Tibial nerve (tissue), 4 donors: ENCODE data around the gene EEA1. TPM values are rescaled to one million over a fixed set of nuclear protein-coding genes. Genes with fewer than 3 reads are reported as not detected.
A peak's percentile ranks its signal among the peaks of the same experiment; 100 is the strongest.

ENCODE experiments used
- DNase-seq, 2 donors: peaks; one replicate each; pipeline ENCODE4 v3.0.0-alpha.2; 2019; ENCODE audit warnings: low spot score in 2 of 2
- H3K27ac ChIP-seq, 4 donors: fragments of 200-600 bp; sonication (generic) in 3 of 4; one replicate each; pipeline ENCODE4 v1.5.1; 2017 to 2019; ENCODE audit warnings: mild to moderate bottlenecking in 1 of 4
- H3K27me3 ChIP-seq, 2 donors: fragments of 200-600 bp; sonication (generic) in 1 of 2; one replicate each; pipeline versions ENCODE4 v1.5.1 to v1.6.0; 2017 to 2019
- H3K36me3 ChIP-seq, 3 donors: fragments of 200-600 bp; sonication (generic); one replicate each; pipeline ENCODE4 v1.5.1; 2018 to 2019
- H3K4me1 ChIP-seq, 4 donors: fragments of 200-600 bp; sonication (generic) in 3 of 4; one replicate each; pipeline ENCODE4 v1.5.1; 2017 to 2019
- H3K4me3 ChIP-seq, 4 donors: fragments of 200-600 bp; sonication (generic) in 3 of 4; one replicate each; pipeline ENCODE4 v1.5.1; 2017 to 2019; ENCODE audit warnings: mild to moderate bottlenecking in 1 of 4, moderate library complexity in 1 of 4
- H3K9me3 ChIP-seq, 4 donors: fragments of 200-600 bp; sonication (generic) in 3 of 4; one replicate each; pipeline ENCODE4 v1.5.1; 2017 to 2019
- EP300 ChIP-seq, 2 donors: sonication (generic); formaldehyde crosslinking; IDR thresholded peaks; one replicate each; pipeline ENCODE4 v1.6.1; 2017; ENCODE audit warnings: antibody characterized with exemption in 2 of 2, mild to moderate bottlenecking in 1 of 2
- POLR2A ChIP-seq, 2 donors: fragments of 450-650 bp; IDR thresholded peaks; one replicate each; pipeline ENCODE4 v1.6.1; 2017; ENCODE audit warnings: antibody characterized with exemption in 2 of 2, mild to moderate bottlenecking in 2 of 2, moderate library complexity in 2 of 2
- WGBS, 2 donors: methylation state at CpG; one replicate each; pipeline ENCODE4 v1.1.5; 2018; 5-methylcytosine and 5-hydroxymethylcytosine counted together
- total RNA-seq, 4 donors: library from RNA; depleted of rRNA; stranded (reverse); fragments of >200 nt; gene quantifications; one replicate each; pipeline ENCODE4 v1.1.0, GENCODE V29; 2016
- TF ChIP-seq, protein P1 (sequence below), 5 experiments: fragments of 200-600 bp in 3 of 5; fragments of 450-650 bp in 2 of 5; sonication (generic) in 3 of 5; IDR thresholded peaks; one replicate each; pipeline ENCODE4 v1.5.1; 2016 to 2019; ENCODE audit warnings: antibody characterized with exemption in 5 of 5, mild to moderate bottlenecking in 3 of 5, moderate library complexity in 2 of 5

EEA1 gene
- total RNA-seq, 4 donors from 2014 or later: 18.4 to 34.8 (median 24.1) TPM

DNA sequence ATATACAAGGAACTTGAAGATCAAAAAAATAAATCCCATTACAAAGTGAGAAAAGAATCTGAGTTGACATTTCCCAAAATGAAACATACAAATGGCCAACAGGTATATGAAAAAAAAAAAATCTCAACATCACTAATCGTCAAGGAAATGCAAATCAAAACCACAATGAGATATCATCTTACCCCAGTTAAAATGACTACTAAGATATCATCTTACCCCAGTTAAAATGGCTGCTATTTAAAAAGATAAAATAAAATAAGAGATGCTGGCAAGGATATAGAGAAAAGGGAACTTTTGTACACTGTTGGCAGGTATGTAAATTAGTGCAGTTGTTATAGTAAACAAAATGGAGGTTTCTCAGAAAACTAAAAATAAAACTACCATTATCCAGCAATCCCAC is 181.9 kb downstream of the EEA1 start:
- Histone ChIP-seq H3K4me1 (peaks cover 0 to 12% (median 5%) of the 10 kb centered on the region in 4 donors), H3K27me3 (no peaks in the 10 kb centered on the region), H3K9me3 (no peaks in the 10 kb centered on the region), H3K4me3 (no peak overlapping the region), H3K36me3 (no peaks in the 10 kb centered on the region), H3K27ac (no peak overlapping the region)
- DNase-seq: no peak
- 70 to 78% methylated on average over 1 of the region's 1 CpG for WGBS, 2 donors
- TF ChIP-seq EP300 (IDR thresholded peaks at IDR 0.05): no peak
- TF ChIP-seq, protein P1, sequence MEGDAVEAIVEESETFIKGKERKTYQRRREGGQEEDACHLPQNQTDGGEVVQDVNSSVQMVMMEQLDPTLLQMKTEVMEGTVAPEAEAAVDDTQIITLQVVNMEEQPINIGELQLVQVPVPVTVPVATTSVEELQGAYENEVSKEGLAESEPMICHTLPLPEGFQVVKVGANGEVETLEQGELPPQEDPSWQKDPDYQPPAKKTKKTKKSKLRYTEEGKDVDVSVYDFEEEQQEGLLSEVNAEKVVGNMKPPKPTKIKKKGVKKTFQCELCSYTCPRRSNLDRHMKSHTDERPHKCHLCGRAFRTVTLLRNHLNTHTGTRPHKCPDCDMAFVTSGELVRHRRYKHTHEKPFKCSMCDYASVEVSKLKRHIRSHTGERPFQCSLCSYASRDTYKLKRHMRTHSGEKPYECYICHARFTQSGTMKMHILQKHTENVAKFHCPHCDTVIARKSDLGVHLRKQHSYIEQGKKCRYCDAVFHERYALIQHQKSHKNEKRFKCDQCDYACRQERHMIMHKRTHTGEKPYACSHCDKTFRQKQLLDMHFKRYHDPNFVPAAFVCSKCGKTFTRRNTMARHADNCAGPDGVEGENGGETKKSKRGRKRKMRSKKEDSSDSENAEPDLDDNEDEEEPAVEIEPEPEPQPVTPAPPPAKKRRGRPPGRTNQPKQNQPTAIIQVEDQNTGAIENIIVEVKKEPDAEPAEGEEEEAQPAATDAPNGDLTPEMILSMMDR (IDR thresholded peaks at IDR 0.05): no peak
- TF ChIP-seq POLR2A (IDR thresholded peaks at IDR 0.05): no peak

DNA sequence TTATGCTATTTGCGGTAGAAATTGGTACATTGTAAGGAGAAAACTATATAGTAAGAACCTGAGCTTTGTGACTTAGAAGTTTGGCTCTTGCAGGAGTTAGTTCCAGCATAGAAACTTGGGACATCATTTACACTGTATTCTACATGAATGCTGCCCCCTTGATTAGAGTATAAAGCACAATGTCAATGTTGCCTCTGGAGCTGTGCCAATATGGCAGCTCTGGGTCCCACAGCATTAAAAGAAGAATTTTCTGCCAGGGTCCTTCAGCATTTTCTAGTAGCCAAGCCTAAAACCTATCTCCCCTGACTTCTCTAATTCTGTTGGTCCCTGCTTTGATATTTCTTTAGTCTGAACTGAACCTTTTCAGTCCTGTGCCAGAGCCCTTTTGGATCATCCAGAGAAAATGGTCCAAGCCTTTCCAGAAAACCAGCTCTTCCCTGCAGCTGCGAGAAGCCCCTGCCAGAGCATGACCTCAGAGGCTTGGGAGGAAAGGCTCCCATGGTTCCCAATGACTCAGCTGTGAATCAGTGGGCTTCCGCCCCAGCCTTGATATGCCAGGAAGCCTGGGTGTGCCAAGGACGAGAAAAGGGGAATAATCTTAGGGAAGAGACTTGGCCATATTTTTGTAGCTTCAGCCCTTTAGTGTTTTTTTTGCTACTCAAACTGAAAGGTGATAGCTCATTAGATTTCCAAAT is 183.1 kb downstream of the EEA1 start:
- DNase-seq: peak; percentile 44 to 70
- WGBS, 2 donors: 28 to 39% methylated on average over 4 of the region's 4 CpGs
- peak overlapping the region in 2 of 4 donors; percentile 38 to 81 for H3K27ac ChIP-seq

DNA sequence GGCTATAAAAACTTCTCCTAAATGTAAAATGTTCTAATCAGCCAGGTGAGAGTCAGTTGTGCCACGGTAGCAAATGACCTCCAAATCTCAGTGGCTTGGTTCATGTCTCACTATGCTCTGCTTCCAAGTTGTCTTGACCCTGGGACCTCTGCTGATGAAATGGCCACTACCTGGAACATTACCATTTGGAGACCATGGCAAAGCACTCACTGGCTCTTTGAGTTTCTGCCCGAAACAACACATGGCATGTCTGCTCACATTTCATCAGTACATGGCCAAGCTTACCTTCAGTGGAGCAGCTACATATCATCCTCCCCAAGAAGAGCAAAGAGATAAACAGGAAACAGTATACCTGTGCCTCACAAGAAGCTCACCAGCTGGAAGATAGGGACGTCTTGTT is 186.1 kb downstream of the EEA1 start:
- Histone ChIP-seq H3K36me3 (no peaks in the 10 kb centered on the region), H3K27ac (no peak overlapping the region), H3K9me3 (no peaks in the 10 kb centered on the region), H3K27me3 (no peaks in the 10 kb centered on the region), H3K4me3 (no peak overlapping the region), H3K4me1 (peaks cover 0 to 12% (median 5%) of the 10 kb centered on the region in 4 donors)
- TF ChIP-seq POLR2A (IDR thresholded peaks at IDR 0.05) (no peak), EP300 (IDR thresholded peaks at IDR 0.05) (no peak)
- TF ChIP-seq, protein P1 (IDR thresholded peaks at IDR 0.05): no peak
- 91 to 97% methylated on average over 3 of the region's 3 CpGs for WGBS, 2 donors
- no peak for DNase-seq

More for the DNA sequence above, 183.1 kb downstream of the EEA1 start:
- Histone ChIP-seq H3K4me1 (peaks cover 0 to 12% (median 5%) of the 10 kb centered on the region in 4 donors), H3K27me3 (no peaks in the 10 kb centered on the region), H3K36me3 (no peaks in the 10 kb centered on the region), H3K9me3 (no peaks in the 10 kb centered on the region), H3K4me3 (no peak overlapping the region)
- TF ChIP-seq EP300 (IDR thresholded peaks at IDR 0.05): peak in 1 of 2 donors; percentile 80
- TF ChIP-seq, protein P1 (IDR thresholded peaks at IDR 0.05): no peak

DNA sequence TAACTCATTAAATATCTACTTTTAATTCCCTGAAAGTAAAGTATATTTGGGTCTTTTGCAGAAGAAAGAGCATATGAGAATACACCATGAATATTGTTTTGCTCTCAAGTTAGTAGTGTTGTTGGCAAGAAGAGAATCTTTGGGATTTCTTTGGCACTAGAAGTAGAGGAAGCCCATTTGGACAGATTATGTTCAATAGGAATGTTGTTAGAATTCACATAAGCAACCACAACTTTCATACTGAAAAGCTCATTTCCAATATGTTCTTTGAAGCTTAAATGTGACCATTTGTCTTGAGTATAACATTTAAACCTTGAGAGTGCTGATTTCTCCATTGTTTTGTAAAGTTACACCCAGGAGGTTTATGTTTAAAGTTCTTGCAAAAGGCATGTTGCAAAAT is 188.7 kb downstream of the EEA1 start:
- Histone ChIP-seq H3K4me3 (no peak overlapping the region), H3K27ac (no peak overlapping the region), H3K27me3 (no peaks in the 10 kb centered on the region), H3K36me3 (no peaks in the 10 kb centered on the region), H3K9me3 (no peaks in the 10 kb centered on the region), H3K4me1 (peaks cover 0 to 8% (median under 1%) of the 10 kb centered on the region in 4 donors)
- no peak for DNase-seq
- TF ChIP-seq EP300 (IDR thresholded peaks at IDR 0.05) (no peak), POLR2A (IDR thresholded peaks at IDR 0.05) (no peak)
- TF ChIP-seq, protein P1 (IDR thresholded peaks at IDR 0.05): no peak

DNA sequence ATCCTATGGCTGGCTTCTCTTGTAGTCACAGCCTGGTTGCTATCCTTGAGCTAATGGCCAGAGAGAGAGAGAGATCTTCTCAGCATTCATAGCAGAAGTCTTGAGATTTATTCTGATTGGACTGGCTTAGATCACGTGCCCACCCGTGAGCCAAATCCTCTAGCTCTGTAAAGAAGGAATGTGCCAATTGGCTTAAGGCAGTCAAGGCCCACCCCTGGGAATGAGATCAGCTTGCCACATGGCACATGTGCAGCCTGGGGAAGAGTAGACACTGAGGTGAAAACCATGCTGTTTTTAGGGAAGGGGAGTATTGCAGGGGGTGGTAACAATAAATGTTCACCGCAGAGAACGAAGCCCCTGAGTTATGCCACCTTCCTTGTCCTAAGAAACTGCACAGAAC is 190.0 kb downstream of the EEA1 start:
- H3K27ac ChIP-seq: no peak overlapping the region
- no peaks in the 10 kb centered on the region for H3K36me3 ChIP-seq
- H3K4me3 ChIP-seq: no peak overlapping the region
- 67 to 77% methylated on average over 4 of the region's 4 CpGs for WGBS, 2 donors
- no peaks in the 10 kb centered on the region for H3K27me3 ChIP-seq
- no peaks in the 10 kb centered on the region for H3K9me3 ChIP-seq
- DNase-seq: no peak
- H3K4me1 ChIP-seq: peaks cover 0 to 18% (median 0%) of the 10 kb centered on the region in 4 donors
- TF ChIP-seq, protein P1 (IDR thresholded peaks at IDR 0.05): no peak
- TF ChIP-seq POLR2A (IDR thresholded peaks at IDR 0.05) (no peak), EP300 (IDR thresholded peaks at IDR 0.05) (no peak)
